Measurements from ENCODE around the gene MEGF11.

Gene MEGF11

DNA sequence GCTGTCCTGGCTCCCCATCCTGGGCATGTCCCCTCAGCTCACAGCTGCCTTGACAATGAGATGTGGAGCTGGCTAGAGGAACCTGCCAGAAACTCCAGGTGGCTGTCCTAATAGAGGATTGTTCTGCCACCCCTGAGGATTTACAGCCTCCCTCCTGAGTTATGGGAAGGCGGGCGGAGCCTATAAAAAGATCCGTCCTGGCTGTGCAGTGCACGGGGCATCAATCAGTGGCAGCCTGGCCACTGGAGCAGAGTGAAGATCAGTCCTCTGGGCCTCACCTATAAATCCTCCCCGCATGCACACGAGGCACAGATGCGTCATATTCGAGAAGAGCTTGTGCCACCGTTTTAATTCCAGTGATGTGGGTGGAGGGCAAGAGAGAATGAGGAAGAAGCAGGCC, 90.0 kb downstream of the MEGF11 start:
- H3K4me1 ChIP-seq (ENCODE audit: insufficient read depth, low read length), result no peaks in the 10 kb centered on the region
- H3K4me3 ChIP-seq (ENCODE audit: low read length), result no peak overlapping the region
- no peaks in the 10 kb centered on the region for H3K36me3 ChIP-seq (ENCODE audit: insufficient read depth, low read length)
- H2AFZ ChIP-seq (ENCODE audit: low read depth, low read length), result no peak overlapping the region
- H3K27me3 ChIP-seq (ENCODE audit: insufficient read depth, low read length), result peaks cover 2% of the 10 kb centered on the region
- H3K9me3 ChIP-seq (ENCODE audit: low read length), result no peaks in the 10 kb centered on the region

GRCh38 chr15:66162286-66162685, 91.3 kb downstream of the MEGF11 start:
- Histone ChIP-seq H3K4me1 (ENCODE audit: insufficient read depth, low read length) (no peaks in the 10 kb centered on the region), H2AFZ (ENCODE audit: low read depth, low read length) (no peak overlapping the region), H3K4me3 (ENCODE audit: low read length) (no peak overlapping the region), H3K27me3 (ENCODE audit: insufficient read depth, low read length) (no peaks in the 10 kb centered on the region), H3K36me3 (ENCODE audit: insufficient read depth, low read length) (no peaks in the 10 kb centered on the region), H3K9me3 (ENCODE audit: low read length) (no peaks in the 10 kb centered on the region)

GRCh38 chr15:66161575-66162118, 91.9 kb downstream of the MEGF11 start:
- H3K9me3 ChIP-seq (ENCODE audit: low read length), result no peaks in the 10 kb centered on the region
- no peaks in the 10 kb centered on the region for H3K27me3 ChIP-seq (ENCODE audit: insufficient read depth, low read length)
- no peaks in the 10 kb centered on the region for H3K4me1 ChIP-seq (ENCODE audit: insufficient read depth, low read length)
- no peak overlapping the region for H2AFZ ChIP-seq (ENCODE audit: low read depth, low read length)
- no peak overlapping the region for H3K4me3 ChIP-seq (ENCODE audit: low read length)
- H3K36me3 ChIP-seq (ENCODE audit: insufficient read depth, low read length), result no peaks in the 10 kb centered on the region

DNA sequence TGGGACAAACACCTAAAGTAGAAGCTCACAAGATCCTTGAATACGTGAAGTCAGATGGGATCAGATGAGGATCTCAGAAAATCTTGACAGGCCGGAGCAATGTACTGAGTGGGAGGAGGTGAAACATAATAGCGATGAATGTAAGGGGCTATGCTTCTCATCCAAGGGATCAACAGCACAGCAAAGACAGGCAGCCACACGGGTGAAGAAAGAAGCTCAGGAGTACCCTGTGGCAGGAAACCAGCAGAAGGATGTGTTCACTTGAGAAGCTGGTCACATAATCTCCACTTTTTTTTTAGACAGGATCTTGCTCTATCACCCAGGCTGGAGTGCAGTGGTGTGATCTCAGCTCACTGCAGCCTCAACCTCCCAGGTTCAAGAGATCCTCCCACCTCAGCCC, 92.4 kb downstream of the MEGF11 start:
- no peak overlapping the region for H2AFZ ChIP-seq (ENCODE audit: low read depth, low read length)
- H3K27me3 ChIP-seq (ENCODE audit: insufficient read depth, low read length), result no peaks in the 10 kb centered on the region
- no peak overlapping the region for H3K4me3 ChIP-seq (ENCODE audit: low read length)

GRCh38 chr15:66157507-66157906, 96.0 kb downstream of the MEGF11 start:
- Histone ChIP-seq H3K4me1 (ENCODE audit: insufficient read depth, low read length) (no peaks in the 10 kb centered on the region), H3K9me3 (ENCODE audit: low read length) (no peaks in the 10 kb centered on the region), H2AFZ (ENCODE audit: low read depth, low read length) (no peak overlapping the region), H3K4me3 (ENCODE audit: low read length) (no peak overlapping the region), H3K36me3 (ENCODE audit: insufficient read depth, low read length) (no peaks in the 10 kb centered on the region), H3K27me3 (ENCODE audit: insufficient read depth, low read length) (peaks cover 7% of the 10 kb centered on the region)

More for the DNA sequence above, 92.4 kb downstream of the MEGF11 start:
- H3K4me1 ChIP-seq (ENCODE audit: insufficient read depth, low read length), result no peaks in the 10 kb centered on the region
- no peaks in the 10 kb centered on the region for H3K36me3 ChIP-seq (ENCODE audit: insufficient read depth, low read length)
- H3K9me3 ChIP-seq (ENCODE audit: low read length), result no peaks in the 10 kb centered on the region

GRCh38 chr15:66156310-66156975, 97.1 kb downstream of the MEGF11 start:
- Histone ChIP-seq H3K36me3 (ENCODE audit: insufficient read depth, low read length) (no peaks in the 10 kb centered on the region), H3K4me3 (ENCODE audit: low read length) (no peak overlapping the region), H3K9me3 (ENCODE audit: low read length) (no peaks in the 10 kb centered on the region), H3K27me3 (ENCODE audit: insufficient read depth, low read length) (peaks cover 12% of the 10 kb centered on the region), H2AFZ (ENCODE audit: low read depth, low read length) (no peak overlapping the region), H3K4me1 (ENCODE audit: insufficient read depth, low read length) (no peaks in the 10 kb centered on the region)

DNA sequence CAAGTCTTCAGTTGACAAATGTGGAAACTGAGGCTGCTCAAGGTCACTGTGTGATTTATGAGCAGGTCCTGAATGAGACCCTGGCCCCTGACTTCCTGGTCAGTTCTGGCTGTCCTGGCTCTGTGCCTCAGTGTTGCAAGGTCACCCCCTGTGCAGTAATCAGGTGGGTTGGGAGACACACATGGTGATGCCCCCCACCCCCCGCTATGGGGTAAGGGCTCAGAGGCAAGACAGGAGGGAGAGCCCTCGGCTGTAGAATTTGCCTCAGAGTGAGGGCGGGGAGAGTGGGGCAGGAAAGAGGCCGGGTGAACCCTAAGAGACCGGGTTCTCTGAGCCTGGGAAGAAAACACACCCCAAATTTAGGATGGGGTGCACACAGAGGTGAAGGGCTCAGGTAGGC, 98.5 kb downstream of the MEGF11 start:
- Histone ChIP-seq H3K36me3 (ENCODE audit: insufficient read depth, low read length) (no peaks in the 10 kb centered on the region), H3K4me3 (ENCODE audit: low read length) (no peak overlapping the region), H3K27me3 (ENCODE audit: insufficient read depth, low read length) (peaks cover 16% of the 10 kb centered on the region), H3K4me1 (ENCODE audit: insufficient read depth, low read length) (no peaks in the 10 kb centered on the region), H3K9me3 (ENCODE audit: low read length) (no peaks in the 10 kb centered on the region), H2AFZ (ENCODE audit: low read depth, low read length) (no peak overlapping the region)

GRCh38 chr15:66154581-66154980, 99.0 kb downstream of the MEGF11 start:
- H3K4me3 ChIP-seq (ENCODE audit: low read length), result no peak overlapping the region
- no peaks in the 10 kb centered on the region for H3K9me3 ChIP-seq (ENCODE audit: low read length)
- H2AFZ ChIP-seq (ENCODE audit: low read depth, low read length), result no peak overlapping the region
- no peaks in the 10 kb centered on the region for H3K4me1 ChIP-seq (ENCODE audit: insufficient read depth, low read length)
- H3K27me3 ChIP-seq (ENCODE audit: insufficient read depth, low read length), result peaks cover 16% of the 10 kb centered on the region
- no peaks in the 10 kb centered on the region for H3K36me3 ChIP-seq (ENCODE audit: insufficient read depth, low read length)

DNA sequence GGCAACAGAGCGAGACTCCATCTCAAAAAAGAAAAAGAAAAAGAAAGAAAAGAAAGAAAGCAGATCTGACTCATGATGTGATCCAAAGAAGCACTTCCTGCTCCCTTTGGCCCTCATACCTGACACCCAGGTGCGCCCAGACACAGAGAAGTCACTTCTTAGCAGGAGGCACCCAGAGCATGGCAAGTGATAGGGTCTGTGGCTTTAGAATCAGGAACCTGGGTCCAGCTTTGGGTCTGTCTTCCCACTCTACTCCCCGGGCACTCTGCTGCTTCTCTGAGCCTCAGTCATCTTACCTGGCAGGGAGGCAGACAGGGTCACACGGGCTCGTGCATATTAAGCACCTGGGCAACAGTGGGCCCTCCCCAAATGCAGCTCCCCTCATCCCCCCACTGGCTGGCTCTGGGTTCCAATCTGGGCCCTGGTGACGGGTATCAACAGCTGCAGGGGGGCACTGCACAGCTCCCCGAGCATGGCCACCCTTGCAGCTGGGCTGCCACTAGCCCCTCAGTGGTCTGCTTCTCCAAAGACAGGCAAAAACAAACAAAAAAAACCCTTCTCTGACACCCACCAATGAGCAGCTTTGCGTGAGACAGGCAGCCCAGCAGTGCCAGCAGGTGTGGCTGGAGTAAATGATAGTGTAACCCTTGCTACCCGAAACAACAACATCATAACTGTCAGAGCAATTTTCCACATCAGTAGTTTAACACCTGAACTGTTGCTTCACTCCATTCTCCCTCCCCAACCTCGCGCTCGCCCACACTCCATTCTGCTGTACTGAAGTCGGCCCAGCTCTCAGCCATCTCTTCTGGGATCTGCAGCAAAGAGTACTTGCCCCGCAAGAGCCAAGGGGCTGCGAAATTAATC, 99.8 kb downstream of the MEGF11 start:
- H3K36me3 ChIP-seq (ENCODE audit: insufficient read depth, low read length), result no peaks in the 10 kb centered on the region
- H3K4me3 ChIP-seq (ENCODE audit: low read length), result no peak overlapping the region
- H3K9me3 ChIP-seq (ENCODE audit: low read length), result no peaks in the 10 kb centered on the region
- H3K27me3 ChIP-seq (ENCODE audit: insufficient read depth, low read length), result peaks cover 20% of the 10 kb centered on the region
- no peaks in the 10 kb centered on the region for H3K4me1 ChIP-seq (ENCODE audit: insufficient read depth, low read length)
- no peak overlapping the region for H2AFZ ChIP-seq (ENCODE audit: low read depth, low read length)

GRCh38 chr15:66152650-66153049, 100.9 kb downstream of the MEGF11 start:
- Histone ChIP-seq H3K4me1 (ENCODE audit: insufficient read depth, low read length) (no peaks in the 10 kb centered on the region), H3K9me3 (ENCODE audit: low read length) (no peaks in the 10 kb centered on the region), H3K4me3 (ENCODE audit: low read length) (no peak overlapping the region), H3K36me3 (ENCODE audit: insufficient read depth, low read length) (no peaks in the 10 kb centered on the region), H3K27me3 (ENCODE audit: insufficient read depth, low read length) (peaks cover 22% of the 10 kb centered on the region), H2AFZ (ENCODE audit: low read depth, low read length) (no peak overlapping the region)

DNA sequence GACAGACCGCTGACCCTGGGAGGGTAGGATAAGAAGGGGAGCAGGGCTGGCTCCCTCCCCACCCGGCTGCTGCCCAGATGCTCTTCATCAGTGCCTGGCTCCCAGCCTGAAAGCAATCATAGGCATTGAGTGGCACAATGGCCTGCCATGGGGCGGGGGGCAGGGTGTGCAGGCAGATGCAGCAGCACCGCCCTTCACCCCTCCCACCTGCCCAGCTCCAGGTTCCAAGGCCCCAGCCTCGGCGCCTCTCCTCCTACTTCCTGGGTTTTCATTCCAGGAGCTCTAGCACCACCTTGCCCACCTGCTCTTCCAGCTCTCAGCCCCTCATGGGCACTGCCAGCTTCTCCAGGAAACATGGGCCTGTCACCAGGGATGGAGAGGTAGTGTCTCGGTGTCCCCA, 101.7 kb downstream of the MEGF11 start:
- H3K27me3 ChIP-seq (ENCODE audit: insufficient read depth, low read length), result peaks cover 22% of the 10 kb centered on the region
- no peaks in the 10 kb centered on the region for H3K4me1 ChIP-seq (ENCODE audit: insufficient read depth, low read length)
- H3K36me3 ChIP-seq (ENCODE audit: insufficient read depth, low read length), result no peaks in the 10 kb centered on the region
- no peaks in the 10 kb centered on the region for H3K9me3 ChIP-seq (ENCODE audit: low read length)
- no peak overlapping the region for H3K4me3 ChIP-seq (ENCODE audit: low read length)
- H2AFZ ChIP-seq (ENCODE audit: low read depth, low read length), result no peak overlapping the region

DNA sequence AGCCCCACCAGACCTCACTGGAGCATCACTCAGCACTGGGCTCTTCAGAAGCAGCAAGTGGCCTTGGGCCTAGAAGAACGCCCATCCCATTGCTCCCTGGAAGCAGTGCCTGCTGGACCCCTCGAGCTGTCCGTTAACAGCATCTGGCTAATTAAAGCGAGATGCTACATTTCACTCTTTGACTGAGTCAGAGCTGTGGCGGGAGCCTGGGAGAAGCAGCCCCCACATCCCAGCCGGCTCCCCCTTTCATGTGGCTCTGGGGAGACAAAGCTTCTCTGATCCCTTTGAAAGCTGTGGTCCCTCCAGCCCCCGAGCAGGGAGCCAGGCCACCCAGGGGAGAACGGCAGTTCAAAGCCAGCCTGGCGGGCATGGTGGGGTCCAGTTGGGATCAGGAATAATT, 103.7 kb downstream of the MEGF11 start:
- Histone ChIP-seq H3K27me3 (ENCODE audit: insufficient read depth, low read length) (peaks cover 16% of the 10 kb centered on the region), H2AFZ (ENCODE audit: low read depth, low read length) (no peak overlapping the region), H3K36me3 (ENCODE audit: insufficient read depth, low read length) (no peaks in the 10 kb centered on the region), H3K9me3 (ENCODE audit: low read length) (no peaks in the 10 kb centered on the region), H3K4me3 (ENCODE audit: low read length) (no peak overlapping the region), H3K4me1 (ENCODE audit: insufficient read depth, low read length) (no peaks in the 10 kb centered on the region)

DNA sequence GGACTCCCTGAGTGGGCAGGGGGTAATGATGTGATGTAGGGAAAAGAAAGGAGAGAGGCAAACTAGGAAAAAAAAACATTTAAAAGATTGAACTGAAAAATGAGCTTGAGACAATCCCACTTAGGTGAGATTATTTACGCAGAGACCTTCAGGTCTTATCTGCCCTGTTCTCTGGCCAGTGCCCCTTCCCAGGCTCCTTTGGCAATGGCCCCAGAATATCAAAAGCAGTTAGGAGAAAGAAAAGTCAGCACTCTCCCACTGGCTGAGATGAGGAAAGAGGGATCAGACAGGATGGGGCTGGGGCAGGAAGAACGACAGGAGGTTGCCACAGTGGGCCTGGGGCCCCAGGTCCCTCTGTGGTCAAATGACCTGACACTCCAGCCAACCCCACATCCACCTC, 105.4 kb downstream of the MEGF11 start:
- no peaks in the 10 kb centered on the region for H3K36me3 ChIP-seq (ENCODE audit: insufficient read depth, low read length)
- no peak overlapping the region for H3K4me3 ChIP-seq (ENCODE audit: low read length)
- H3K9me3 ChIP-seq (ENCODE audit: low read length), result no peaks in the 10 kb centered on the region
- H3K27me3 ChIP-seq (ENCODE audit: insufficient read depth, low read length), result peaks cover 21% of the 10 kb centered on the region
- no peak overlapping the region for H2AFZ ChIP-seq (ENCODE audit: low read depth, low read length)
- H3K4me1 ChIP-seq (ENCODE audit: insufficient read depth, low read length), result no peaks in the 10 kb centered on the region

Data from neuron (in vitro differentiated cells).